Panc1 (cell line): ENCODE data around the gene FANCC. TPM values are rescaled to one million over a fixed set of nuclear protein-coding genes. Genes with fewer than 3 reads are reported as not detected.

Source experiments
- ATAC-seq: fragments of 200-7000 bp; cut with Tn5 transposase; 2 replicates; pipeline ENCODE4 v1.9.1; 2020; ENCODE audit warnings: mild to moderate bottlenecking, moderate library complexity
- BruUV-seq: library from RNA; stranded (reverse); fragments of 400-500 nt; replicated peaks from 2 replicates; lab custom pipeline; 2021; lab: Mats Ljungman, UMichigan
- CTCF ChIA-PET: fragments of 300-600 bp; sonication (Branson Sonifier 250); formaldehyde crosslinking; loops from one replicate; lab custom pipeline; 2022; ENCODE audit warnings: antibody characterized with exemption; lab: Charles Lee
- POLR2A ChIA-PET: fragments of 300-600 bp; sonication (Branson Sonifier 250); formaldehyde crosslinking; loops from one replicate; lab custom pipeline; 2022; ENCODE audit warnings: antibody characterized with exemption; lab: Charles Lee
- DNase-seq: peaks from one replicate; pipeline ENCODE4 v3.0.0-alpha.2; 2010; ENCODE audit warnings: low read depth, low spot score
- H3K27ac ChIP-seq: 2 replicates; pipeline ENCODE4 v1.5.1; 2011; ENCODE audit warnings: mild to moderate bottlenecking, low read length, inconsistent platforms
- H3K27me3 ChIP-seq: fragments of 200-500 bp; sonication (Bioruptor generic); 2 replicates; pipeline ENCODE4 v1.6.0; 2014; ENCODE audit warnings: low read length, inconsistent platforms; ENCODE audit not compliant: control insufficient read depth, insufficient read depth
- H3K36me3 ChIP-seq: fragments of 200-500 bp; sonication (Bioruptor generic); 2 replicates; pipeline ENCODE4 v1.5.1; 2014; ENCODE audit warnings: inconsistent platforms, mild to moderate bottlenecking, low read length, moderate library complexity; ENCODE audit not compliant: control insufficient read depth, insufficient read depth
- H3K4me1 ChIP-seq: 2 replicates; pipeline ENCODE4 v1.5.1; 2011; ENCODE audit warnings: inconsistent platforms, mild to moderate bottlenecking, low read length, moderate library complexity; ENCODE audit not compliant: control insufficient read depth, insufficient read depth
- H3K4me3 ChIP-seq, 2 experiments: 2 replicates each; pipeline ENCODE4 v1.5.1; 2011 to 2012; ENCODE audit warnings: low read depth in 2 of 2, low read length in 2 of 2, mild to moderate bottlenecking in 2 of 2, inconsistent platforms in 1 of 2, moderate library complexity in 1 of 2
- H3K9me3 ChIP-seq: fragments of 200-500 bp; sonication (Bioruptor generic); 2 replicates; pipeline ENCODE4 v1.5.1; 2014; ENCODE audit warnings: low read depth, mild to moderate bottlenecking, inconsistent platforms, low read length, moderate library complexity; ENCODE audit not compliant: control insufficient read depth, insufficient read depth
- POLR2AphosphoS5 ChIP-seq: IDR thresholded peaks from 2 replicates; pipeline ENCODE4 v1.6.1; 2012; ENCODE audit warnings: mild to moderate bottlenecking, low read depth, low read length, moderate library complexity
- SIN3A ChIP-seq: IDR thresholded peaks from 2 replicates; pipeline ENCODE4 v1.6.1; 2012; ENCODE audit warnings: low read depth, mild to moderate bottlenecking, low read length, moderate library complexity, borderline replicate concordance; ENCODE audit not compliant: insufficient read depth
- TCF7L2 ChIP-seq: IDR thresholded peaks from 2 replicates; pipeline ENCODE4 v1.6.1; 2011; ENCODE audit warnings: mild to moderate bottlenecking, low read depth, low read length, inconsistent platforms
- in situ Hi-C: cut with HindIII; loops from 2 replicates; pipeline ENCODE4 v1.10.0; 2016; ENCODE audit warnings: low sequenced_read_pairs, low pct_unique_long_range_greater_than_20kb
- intact Hi-C: fragments of 100-400 bp; cut with micrococcal nuclease; formaldehyde crosslinking; loops from one replicate; pipeline ENCODE4 v1.10.0; 2022; ENCODE audit not compliant: unreplicated experiment
- total RNA-seq: library from RNA; stranded (reverse); gene quantifications from one replicate; pipeline ENCODE4 v1.2.1, GENCODE V29; 2021; ENCODE audit not compliant: unreplicated experiment
- TF ChIP-seq, protein P1 (sequence below), 2 experiments: IDR thresholded peaks; 2 replicates each; pipeline ENCODE4 v1.6.1; 2011 to 2012; ENCODE audit warnings: low read depth in 2 of 2, control low read depth in 1 of 2, low read length in 1 of 2, mild to moderate bottlenecking in 1 of 2, moderate library complexity in 1 of 2; ENCODE audit not compliant: insufficient read depth in 1 of 2
- TF ChIP-seq, protein P2 (sequence below): fragments of 450-650 bp; IDR thresholded peaks from 2 replicates; pipeline ENCODE4 v1.5.1; 2017; ENCODE audit warnings: mild to moderate bottlenecking

The FANCC gene
- total RNA-seq, 1 experiment from 2014 or later = 17.8 TPM

DNA sequence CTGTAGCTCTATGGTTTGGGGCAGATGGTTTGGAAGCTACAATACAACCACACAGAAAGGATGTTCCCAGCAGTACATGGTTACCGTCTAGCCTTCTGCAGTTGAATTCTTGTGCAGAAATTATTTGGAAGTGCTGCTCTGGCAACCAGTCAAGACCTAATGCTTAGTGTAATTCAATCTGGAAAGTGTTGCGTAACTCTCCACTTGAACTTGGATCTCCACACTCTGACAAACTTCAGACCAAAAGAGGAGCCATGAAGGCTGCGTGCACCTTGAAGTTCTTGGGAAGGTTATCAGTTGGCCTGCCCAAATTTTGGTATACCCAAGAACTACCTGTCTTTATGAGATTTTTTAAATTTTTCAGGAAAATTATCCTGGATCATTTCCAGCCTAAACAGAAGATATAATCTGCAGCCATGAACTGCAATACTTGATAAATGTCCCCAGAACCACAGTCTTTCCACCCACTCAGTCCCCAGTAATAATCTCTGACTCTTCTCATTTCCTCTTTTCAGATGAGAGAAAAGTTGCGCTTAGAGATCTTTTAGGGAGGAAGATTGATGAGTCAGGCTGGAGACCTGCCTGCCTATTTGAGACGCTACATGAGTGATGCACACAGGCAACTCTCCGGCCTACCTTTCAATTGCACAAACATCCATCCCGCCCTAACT is 159.9 kb downstream of the FANCC start:
- ChIA-PET CTCF (interaction anchor here (1.2 kb wide), 1 partner anchor 10 kb away, joined by 3 read pairs; no protein-coding TSS in a partner anchor), POLR2A (no interaction called here)
- Histone ChIP-seq H3K9me3 (no peaks in the 10 kb centered on the region), H3K27me3 (no peaks in the 10 kb centered on the region), H3K4me3 (no peak overlapping the region), H3K36me3 (no peaks in the 10 kb centered on the region), H3K4me1 (no peaks in the 10 kb centered on the region), H3K27ac (no peak overlapping the region)
- in situ Hi-C loops = no loop called here
- no TSS peak for BruUV-seq
- DNase-seq (no peak), ATAC-seq (no peak)
- TF ChIP-seq SIN3A = no peak
- TF ChIP-seq, protein P1, sequence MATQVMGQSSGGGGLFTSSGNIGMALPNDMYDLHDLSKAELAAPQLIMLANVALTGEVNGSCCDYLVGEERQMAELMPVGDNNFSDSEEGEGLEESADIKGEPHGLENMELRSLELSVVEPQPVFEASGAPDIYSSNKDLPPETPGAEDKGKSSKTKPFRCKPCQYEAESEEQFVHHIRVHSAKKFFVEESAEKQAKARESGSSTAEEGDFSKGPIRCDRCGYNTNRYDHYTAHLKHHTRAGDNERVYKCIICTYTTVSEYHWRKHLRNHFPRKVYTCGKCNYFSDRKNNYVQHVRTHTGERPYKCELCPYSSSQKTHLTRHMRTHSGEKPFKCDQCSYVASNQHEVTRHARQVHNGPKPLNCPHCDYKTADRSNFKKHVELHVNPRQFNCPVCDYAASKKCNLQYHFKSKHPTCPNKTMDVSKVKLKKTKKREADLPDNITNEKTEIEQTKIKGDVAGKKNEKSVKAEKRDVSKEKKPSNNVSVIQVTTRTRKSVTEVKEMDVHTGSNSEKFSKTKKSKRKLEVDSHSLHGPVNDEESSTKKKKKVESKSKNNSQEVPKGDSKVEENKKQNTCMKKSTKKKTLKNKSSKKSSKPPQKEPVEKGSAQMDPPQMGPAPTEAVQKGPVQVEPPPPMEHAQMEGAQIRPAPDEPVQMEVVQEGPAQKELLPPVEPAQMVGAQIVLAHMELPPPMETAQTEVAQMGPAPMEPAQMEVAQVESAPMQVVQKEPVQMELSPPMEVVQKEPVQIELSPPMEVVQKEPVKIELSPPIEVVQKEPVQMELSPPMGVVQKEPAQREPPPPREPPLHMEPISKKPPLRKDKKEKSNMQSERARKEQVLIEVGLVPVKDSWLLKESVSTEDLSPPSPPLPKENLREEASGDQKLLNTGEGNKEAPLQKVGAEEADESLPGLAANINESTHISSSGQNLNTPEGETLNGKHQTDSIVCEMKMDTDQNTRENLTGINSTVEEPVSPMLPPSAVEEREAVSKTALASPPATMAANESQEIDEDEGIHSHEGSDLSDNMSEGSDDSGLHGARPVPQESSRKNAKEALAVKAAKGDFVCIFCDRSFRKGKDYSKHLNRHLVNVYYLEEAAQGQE (IDR thresholded peaks at IDR 0.05; ENCODE audit: insufficient read depth in 1 of 2, low read depth in 2 of 2, low read length in 1 of 2) = no peak
- TF ChIP-seq, protein P2, sequence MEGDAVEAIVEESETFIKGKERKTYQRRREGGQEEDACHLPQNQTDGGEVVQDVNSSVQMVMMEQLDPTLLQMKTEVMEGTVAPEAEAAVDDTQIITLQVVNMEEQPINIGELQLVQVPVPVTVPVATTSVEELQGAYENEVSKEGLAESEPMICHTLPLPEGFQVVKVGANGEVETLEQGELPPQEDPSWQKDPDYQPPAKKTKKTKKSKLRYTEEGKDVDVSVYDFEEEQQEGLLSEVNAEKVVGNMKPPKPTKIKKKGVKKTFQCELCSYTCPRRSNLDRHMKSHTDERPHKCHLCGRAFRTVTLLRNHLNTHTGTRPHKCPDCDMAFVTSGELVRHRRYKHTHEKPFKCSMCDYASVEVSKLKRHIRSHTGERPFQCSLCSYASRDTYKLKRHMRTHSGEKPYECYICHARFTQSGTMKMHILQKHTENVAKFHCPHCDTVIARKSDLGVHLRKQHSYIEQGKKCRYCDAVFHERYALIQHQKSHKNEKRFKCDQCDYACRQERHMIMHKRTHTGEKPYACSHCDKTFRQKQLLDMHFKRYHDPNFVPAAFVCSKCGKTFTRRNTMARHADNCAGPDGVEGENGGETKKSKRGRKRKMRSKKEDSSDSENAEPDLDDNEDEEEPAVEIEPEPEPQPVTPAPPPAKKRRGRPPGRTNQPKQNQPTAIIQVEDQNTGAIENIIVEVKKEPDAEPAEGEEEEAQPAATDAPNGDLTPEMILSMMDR = no peak
- no peak for TF ChIP-seq TCF7L2
- TF ChIP-seq POLR2AphosphoS5 = no peak
- intact Hi-C loops = no loop called here

DNA sequence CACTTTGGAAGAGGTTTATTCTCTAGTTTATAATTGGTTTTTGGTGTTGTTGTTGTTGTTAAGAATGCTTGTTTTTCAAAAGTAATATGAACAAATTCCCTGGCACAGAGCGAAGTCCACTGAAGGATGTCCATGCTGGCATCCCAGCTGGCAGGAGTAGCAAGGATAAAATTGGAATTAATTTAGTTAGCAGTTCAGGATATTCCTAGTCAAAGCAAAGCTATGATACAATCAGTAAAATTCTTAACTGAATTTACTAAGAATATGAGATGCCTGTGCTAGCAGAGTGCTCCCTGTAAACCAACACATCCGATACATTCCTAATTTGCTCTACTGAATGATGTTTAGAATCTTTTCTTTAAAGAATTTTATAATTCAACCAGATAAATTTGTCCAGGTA is 161.4 kb downstream of the FANCC start:
- no peak for TF ChIP-seq POLR2AphosphoS5
- TF ChIP-seq, protein P2 = no peak
- TF ChIP-seq, protein P1 (IDR thresholded peaks at IDR 0.05; ENCODE audit: insufficient read depth in 1 of 2, low read depth in 2 of 2, low read length in 1 of 2) = no peak
- ChIA-PET CTCF (no interaction called here), POLR2A (no interaction called here)
- Histone ChIP-seq H3K4me3 (no peak overlapping the region), H3K27ac (no peak overlapping the region), H3K9me3 (no peaks in the 10 kb centered on the region), H3K27me3 (no peaks in the 10 kb centered on the region), H3K36me3 (no peaks in the 10 kb centered on the region), H3K4me1 (no peaks in the 10 kb centered on the region)
- ATAC-seq (no peak), DNase-seq (no peak)
- BruUV-seq = no TSS peak
- intact Hi-C loops = no loop called here
- in situ Hi-C loops = no loop called here
